Gastrocnemius medialis (tissue), 4 donors: Measurements from ENCODE around the gene CCND1.

Source experiments
- CTCF ChIP-seq, 5 experiments: fragments of 450-650 bp in 3 of 5; fragments of 200-600 bp in 2 of 5; sonication (generic) in 2 of 5; IDR thresholded peaks in 4 of 5; conservative IDR thresholded peaks in 1 of 5; 1 replicate in 4 of 5; 2 replicates in 1 of 5; pipeline ENCODE4 v1.5.1; 2016 to 2019; ENCODE audit warnings: antibody characterized with exemption in 5 of 5, mild to moderate bottlenecking in 3 of 5, moderate library complexity in 3 of 5
- POLR2A ChIP-seq, 2 donors: fragments of 450-650 bp; IDR thresholded peaks; one replicate each; pipeline ENCODE4 v1.6.1; 2017; ENCODE audit warnings: antibody characterized with exemption in 2 of 2, mild to moderate bottlenecking in 2 of 2, moderate library complexity in 2 of 2

GRCh38 chr11:69644071-69644961, 3.4 kb downstream of the CCND1 start:
- TF ChIP-seq POLR2A (IDR thresholded peaks at IDR 0.05) (no peak), CTCF (IDR thresholded peaks at IDR 0.05 in 4 of 5, conservative IDR thresholded peaks at IDR 0.05 in 1 of 5) (no peak)
